Gastrocnemius medialis (tissue), 4 donors: ENCODE data around the gene RANGRF. TPM values are rescaled to one million over a fixed set of nuclear protein-coding genes. Genes with fewer than 3 reads are reported as not detected.

ENCODE experiments used
- ATAC-seq, 2 donors: fragments of 150-250 bp; one replicate each; pipeline ENCODE4 v1.9.1; 2016
- DNase-seq, 2 donors: peaks; one replicate each; pipeline ENCODE4 v3.0.0-alpha.2; 2019
- H3K27ac ChIP-seq, 4 donors: fragments of 200-600 bp; sonication (generic); 1 replicate in 1 of 4; 2 replicates in 3 of 4; pipeline ENCODE4 v1.5.1; 2016 to 2018; ENCODE audit warnings: mild to moderate bottlenecking in 2 of 4, moderate library complexity in 1 of 4
- H3K27me3 ChIP-seq, 3 donors: fragments of 200-600 bp; sonication (generic) in 2 of 3; 1 replicate in 1 of 3; 2 replicates in 2 of 3; pipeline versions ENCODE4 v1.5.1 to v1.6.0; 2016 to 2019; ENCODE audit warnings: mild to moderate bottlenecking in 1 of 3, moderate library complexity in 1 of 3
- H3K36me3 ChIP-seq, 2 donors: fragments of 200-600 bp; sonication (generic) in 1 of 2; one replicate each; pipeline ENCODE4 v1.5.1; 2017 to 2018
- H3K4me1 ChIP-seq, 2 donors: fragments of 200-600 bp; sonication (generic) in 1 of 2; one replicate each; pipeline ENCODE4 v1.5.1; 2016 to 2017; ENCODE audit warnings: mild to moderate bottlenecking in 2 of 2
- H3K4me3 ChIP-seq, 4 donors: fragments of 200-600 bp; sonication (generic) in 3 of 4; 1 replicate in 1 of 4; 2 replicates in 3 of 4; pipeline ENCODE4 v1.5.1; 2016 to 2019; ENCODE audit warnings: mild to moderate bottlenecking in 2 of 4
- H3K9me3 ChIP-seq, 3 donors: fragments of 200-600 bp; sonication (generic) in 2 of 3; 1 replicate in 1 of 3; 2 replicates in 2 of 3; pipeline ENCODE4 v1.5.1; 2016 to 2019
- POLR2A ChIP-seq, 2 donors: fragments of 450-650 bp; IDR thresholded peaks; one replicate each; pipeline ENCODE4 v1.6.1; 2017; ENCODE audit warnings: antibody characterized with exemption in 2 of 2, mild to moderate bottlenecking in 2 of 2, moderate library complexity in 2 of 2
- in situ Hi-C, 4 donors: fragments of 200-750 bp; cut with MboI; loops; one replicate each; pipeline versions ENCODE4 v1.15.0 to v1.8.0; 2017; ENCODE audit warnings: low sequenced_read_pairs in 4 of 4
- intact Hi-C: fragments of 100-400 bp; cut with DNase I; formaldehyde crosslinking; loops from one replicate; pipeline ENCODE4 v1.15.1; 2023; ENCODE audit warnings: low total_unique reads
- total RNA-seq, 4 donors: library from RNA; depleted of rRNA; stranded (reverse); fragments of >200 nt; gene quantifications; one replicate each; pipeline versions ENCODE4 v1.1.0 to v1.2.3, GENCODE V29; 2016
- TF ChIP-seq, protein P1 (sequence below), 5 experiments: fragments of 450-650 bp in 3 of 5; fragments of 200-600 bp in 2 of 5; sonication (generic) in 2 of 5; IDR thresholded peaks in 4 of 5; conservative IDR thresholded peaks in 1 of 5; 1 replicate in 4 of 5; 2 replicates in 1 of 5; pipeline ENCODE4 v1.5.1; 2016 to 2019; ENCODE audit warnings: antibody characterized with exemption in 5 of 5, mild to moderate bottlenecking in 3 of 5, moderate library complexity in 3 of 5

Gene RANGRF
- total RNA-seq, 4 donors from 2014 or later: 6.9 to 21.2 (median 15.4) TPM

- Histone ChIP-seq H3K4me3 (peak overlapping the region; percentile 55 to 68 (median 58)), H3K9me3 (no peaks in the 10 kb centered on the region), H3K27ac (peak overlapping the region; percentile 60 to 73 (median 66)), H3K4me1 (peaks cover 0 to 13% of the 10 kb centered on the region in 2 donors), H3K27me3 (peaks cover 7 to 34% (median 32%) of the 10 kb centered on the region in 3 donors), H3K36me3 (no peaks in the 10 kb centered on the region)
- TF ChIP-seq, protein P1, sequence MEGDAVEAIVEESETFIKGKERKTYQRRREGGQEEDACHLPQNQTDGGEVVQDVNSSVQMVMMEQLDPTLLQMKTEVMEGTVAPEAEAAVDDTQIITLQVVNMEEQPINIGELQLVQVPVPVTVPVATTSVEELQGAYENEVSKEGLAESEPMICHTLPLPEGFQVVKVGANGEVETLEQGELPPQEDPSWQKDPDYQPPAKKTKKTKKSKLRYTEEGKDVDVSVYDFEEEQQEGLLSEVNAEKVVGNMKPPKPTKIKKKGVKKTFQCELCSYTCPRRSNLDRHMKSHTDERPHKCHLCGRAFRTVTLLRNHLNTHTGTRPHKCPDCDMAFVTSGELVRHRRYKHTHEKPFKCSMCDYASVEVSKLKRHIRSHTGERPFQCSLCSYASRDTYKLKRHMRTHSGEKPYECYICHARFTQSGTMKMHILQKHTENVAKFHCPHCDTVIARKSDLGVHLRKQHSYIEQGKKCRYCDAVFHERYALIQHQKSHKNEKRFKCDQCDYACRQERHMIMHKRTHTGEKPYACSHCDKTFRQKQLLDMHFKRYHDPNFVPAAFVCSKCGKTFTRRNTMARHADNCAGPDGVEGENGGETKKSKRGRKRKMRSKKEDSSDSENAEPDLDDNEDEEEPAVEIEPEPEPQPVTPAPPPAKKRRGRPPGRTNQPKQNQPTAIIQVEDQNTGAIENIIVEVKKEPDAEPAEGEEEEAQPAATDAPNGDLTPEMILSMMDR (IDR thresholded peaks at IDR 0.05 in 4 of 5, conservative IDR thresholded peaks at IDR 0.05 in 1 of 5): no peak
- TF ChIP-seq POLR2A (IDR thresholded peaks at IDR 0.05): no peak
- in situ Hi-C loops (no loop called here), intact Hi-C loops (no loop called here)
- DNase-seq (no peak), ATAC-seq (peak; percentile 56 to 58)
These were observed 38.2 kb downstream of the RANGRF start for GRCh38 chr17:8326511-8327302.

DNA sequence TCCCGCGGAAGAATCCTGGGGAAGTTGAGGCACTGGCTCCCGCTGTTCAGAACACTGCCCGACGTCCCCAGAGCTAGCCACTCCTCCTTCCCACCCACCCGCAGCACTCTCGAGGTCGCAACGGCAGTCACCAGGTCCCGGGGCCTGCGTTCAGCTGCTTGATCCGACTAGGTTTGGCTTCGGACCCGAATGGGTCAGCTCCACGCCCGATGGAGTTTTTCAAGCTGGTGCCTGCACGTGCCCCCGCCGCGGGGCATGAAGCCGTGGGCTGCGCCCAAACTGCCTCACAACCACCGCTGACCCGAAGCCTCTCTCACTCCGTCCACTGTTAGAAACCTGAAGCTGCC lies 38.8 kb downstream of the RANGRF start:
- Histone ChIP-seq H3K27me3 (peaks cover 7 to 34% (median 32%) of the 10 kb centered on the region in 3 donors), H3K27ac (peak overlapping the region; percentile 60 to 73 (median 66)), H3K4me3 (peak overlapping the region; percentile 55 to 68 (median 58)), H3K4me1 (peaks cover 0 to 13% of the 10 kb centered on the region in 2 donors), H3K36me3 (no peaks in the 10 kb centered on the region), H3K9me3 (no peaks in the 10 kb centered on the region)
- intact Hi-C loops: no loop called here
- TF ChIP-seq POLR2A (IDR thresholded peaks at IDR 0.05): no peak
- TF ChIP-seq, protein P1 (IDR thresholded peaks at IDR 0.05 in 4 of 5, conservative IDR thresholded peaks at IDR 0.05 in 1 of 5): no peak
- DNase-seq (no peak), ATAC-seq (peak; percentile 14 to 46)
- in situ Hi-C loops: no loop called here

DNA sequence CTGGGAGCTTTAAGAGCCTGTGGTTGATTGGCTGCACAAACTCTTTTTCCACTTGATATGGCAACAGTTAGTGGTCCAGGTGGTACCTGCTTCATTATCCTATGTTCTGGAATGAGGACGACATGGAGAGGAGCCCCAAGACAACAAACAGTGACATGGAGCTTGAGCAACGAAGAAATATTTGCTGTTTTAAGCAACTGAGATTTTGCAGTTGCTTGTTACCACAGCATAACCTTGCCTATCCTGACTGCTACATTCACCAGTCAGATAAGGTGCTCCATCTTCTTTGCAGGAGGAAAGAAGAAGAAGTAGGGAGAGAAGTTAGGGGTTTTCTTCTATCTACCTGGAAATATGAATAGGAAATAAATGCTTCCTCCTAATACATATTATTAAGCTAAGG lies 43.7 kb downstream of the RANGRF start:
- ATAC-seq (no peak), DNase-seq (no peak)
- intact Hi-C loops: no loop called here
- in situ Hi-C loops: no loop called here
- TF ChIP-seq POLR2A (IDR thresholded peaks at IDR 0.05): no peak
- TF ChIP-seq, protein P1 (IDR thresholded peaks at IDR 0.05 in 4 of 5, conservative IDR thresholded peaks at IDR 0.05 in 1 of 5): no peak
- no peaks in the 10 kb centered on the region for H3K9me3 ChIP-seq
- peak overlapping the region in 1 of 4 donors; percentile 23 for H3K27ac ChIP-seq
- peaks cover 0 to 3% of the 10 kb centered on the region in 2 donors for H3K4me1 ChIP-seq
- no peaks in the 10 kb centered on the region for H3K36me3 ChIP-seq
- H3K4me3 ChIP-seq: no peak overlapping the region
- peaks cover 0 to 9% (median 4%) of the 10 kb centered on the region in 3 donors for H3K27me3 ChIP-seq

DNA sequence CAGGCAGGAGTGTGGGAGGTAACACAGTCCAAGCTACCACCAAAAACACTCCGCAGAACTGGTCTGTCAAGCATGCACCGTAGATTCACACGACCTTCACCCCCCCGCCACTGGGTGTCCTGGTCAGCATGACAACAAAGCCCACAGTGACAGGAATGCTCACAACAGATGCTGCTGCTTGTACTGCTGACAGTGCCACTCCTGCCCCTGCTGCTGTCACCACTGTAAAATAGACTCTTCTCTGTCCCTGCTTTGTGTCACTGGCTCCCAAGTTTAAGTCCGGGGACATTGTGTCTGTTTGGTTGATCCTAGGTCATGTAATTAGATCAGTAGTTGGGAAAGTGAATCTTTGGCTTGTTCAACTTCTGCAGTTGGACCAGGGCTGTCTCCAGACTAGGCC lies 44.2 kb downstream of the RANGRF start:
- in situ Hi-C loops: no loop called here
- Histone ChIP-seq H3K27ac (peak overlapping the region in 2 of 4 donors; percentile 23 to 33), H3K36me3 (no peaks in the 10 kb centered on the region), H3K27me3 (peaks cover 0 to 4% (median 0%) of the 10 kb centered on the region in 3 donors), H3K9me3 (no peaks in the 10 kb centered on the region), H3K4me1 (no peaks in the 10 kb centered on the region), H3K4me3 (no peak overlapping the region)
- intact Hi-C loops: no loop called here
- no peak for TF ChIP-seq POLR2A (IDR thresholded peaks at IDR 0.05)
- TF ChIP-seq, protein P1 (IDR thresholded peaks at IDR 0.05 in 4 of 5, conservative IDR thresholded peaks at IDR 0.05 in 1 of 5): no peak
- ATAC-seq: peak; percentile 76 to 82
- DNase-seq: peak in 1 of 2 donors; percentile 52
